ENCODE data around the gene COQ10B. TPM values are rescaled to one million over a fixed set of nuclear protein-coding genes. Genes with fewer than 3 reads are reported as not detected.
"Not testable (repeated sequence)": the region's sequence is repeated elsewhere in the genome, so short reads cannot be mapped to it uniquely, and the experiment has no call there.

The COQ10B gene
- total RNA-seq, 1 donor from 2014 or later: 19.1 TPM

- ATAC-seq: no peak
- no peak for DNase-seq (ENCODE audit: low spot score)
- intact Hi-C loops (cut with DNase I): no loop called here
Measured at GRCh38 chr2:197446844-197447243, 6.5 kb upstream of the COQ10B start.

GRCh38 chr2:197450465-197450864 lies 2.9 kb upstream of the COQ10B start:
- ATAC-seq (no peak), DNase-seq (ENCODE audit: low spot score) (no peak)
- intact Hi-C loops (cut with DNase I): no loop called here

GRCh38 chr2:197450935-197451358 lies 2.4 kb upstream of the COQ10B start:
- intact Hi-C loops (cut with DNase I); DNase-seq (ENCODE audit: low spot score); ATAC-seq: not testable (repeated sequence)

- DNase-seq (ENCODE audit: low spot score) (no peak), ATAC-seq (no peak)
- intact Hi-C loops (cut with DNase I): no loop called here
Measured at GRCh38 chr2:197452754-197453122, 614 bp upstream of the COQ10B start.

- ATAC-seq (peak; percentile 73), DNase-seq (ENCODE audit: low spot score) (no peak)
- intact Hi-C loops (cut with DNase I): no loop called here
Measured at GRCh38 chr2:197453914-197454398, 604 bp downstream of the COQ10B start.

GRCh38 chr2:197454923-197455322 lies 1.6 kb downstream of the COQ10B start:
- no peak for DNase-seq (ENCODE audit: low spot score)

GRCh38 chr2:197455428-197455827 lies 2.1 kb downstream of the COQ10B start:
- DNase-seq (ENCODE audit: low spot score) (no peak), ATAC-seq (no peak)
- intact Hi-C loops (cut with DNase I): no loop called here

More at GRCh38 chr2:197454923-197455322, 1.6 kb downstream of the COQ10B start:
- ATAC-seq: no peak
- intact Hi-C loops (cut with DNase I): no loop called here

- no peak for DNase-seq (ENCODE audit: low spot score)
- intact Hi-C loops (cut with DNase I): no loop called here
- no peak for ATAC-seq
Measured at GRCh38 chr2:197460649-197461048, 7.3 kb downstream of the COQ10B start.

- intact Hi-C loops (cut with DNase I): no loop called here
- DNase-seq (ENCODE audit: low spot score) (no peak), ATAC-seq (no peak)
Measured at GRCh38 chr2:197461057-197461456, 7.7 kb downstream of the COQ10B start.

- DNase-seq (ENCODE audit: low spot score) (no peak), ATAC-seq (no peak)
- intact Hi-C loops (cut with DNase I): no loop called here
Measured at GRCh38 chr2:197464175-197464574, 10.8 kb downstream of the COQ10B start.

GRCh38 chr2:197472166-197472565 lies 18.8 kb downstream of the COQ10B start:
- DNase-seq (ENCODE audit: low spot score): no peak
- ATAC-seq: no peak
- intact Hi-C loops (cut with DNase I): no loop called here

- ATAC-seq (no peak), DNase-seq (ENCODE audit: low spot score) (no peak)
- intact Hi-C loops (cut with DNase I): no loop called here
Measured at GRCh38 chr2:197477797-197478196, 24.4 kb downstream of the COQ10B start.

GRCh38 chr2:197480165-197481036 lies 27.0 kb downstream of the COQ10B start:
- ATAC-seq: no peak
- DNase-seq (ENCODE audit: low spot score): no peak
- intact Hi-C loops (cut with DNase I): no loop called here

GRCh38 chr2:197484248-197484647 lies 30.9 kb downstream of the COQ10B start:
- DNase-seq (ENCODE audit: low spot score); intact Hi-C loops (cut with DNase I); ATAC-seq: not testable (repeated sequence)

- no peak for DNase-seq (ENCODE audit: low spot score)
- intact Hi-C loops (cut with DNase I): no loop called here
Measured at GRCh38 chr2:197486175-197486574, 32.8 kb downstream of the COQ10B start.

GRCh38 chr2:197487385-197487784 lies 34.0 kb downstream of the COQ10B start:
- DNase-seq (ENCODE audit: low spot score) (no peak), ATAC-seq (no peak)
- intact Hi-C loops (cut with DNase I): no loop called here

More at GRCh38 chr2:197486175-197486574, 32.8 kb downstream of the COQ10B start:
- ATAC-seq: no peak

GRCh38 chr2:197495433-197496134 lies 42.2 kb downstream of the COQ10B start:
- DNase-seq (ENCODE audit: low spot score): no peak
- intact Hi-C loops (cut with DNase I): loop anchor here (10.0 kb wide), 1 partner anchor 209 kb away; the partner anchor contains the start of gene MARS2
- ATAC-seq: no peak

- ATAC-seq: no peak
- intact Hi-C loops (cut with DNase I): loop anchor here (10.0 kb wide), 1 partner anchor 208 kb away; the partner anchor contains the start of gene MARS2
- no peak for DNase-seq (ENCODE audit: low spot score)
Measured at GRCh38 chr2:197496695-197497094, 43.3 kb downstream of the COQ10B start.

- intact Hi-C loops (cut with DNase I): loop anchor here (10.0 kb wide), 1 partner anchor 207 kb away; the partner anchor contains the start of gene MARS2
- ATAC-seq (no peak), DNase-seq (ENCODE audit: low spot score) (no peak)
Measured at GRCh38 chr2:197497326-197497725, 44.0 kb downstream of the COQ10B start.
